ENCODE results near the gene MRPS33.

The MRPS33 gene

GRCh38 chr7:141001122-141001521 lies 13.6 kb downstream of the MRPS33 start:
- Histone ChIP-seq H3K36me3 (ENCODE audit: insufficient read depth, low read length) (peaks cover 12% of the 10 kb centered on the region), H3K4me2 (ENCODE audit: low read length) (no peak overlapping the region), H3K79me2 (ENCODE audit: insufficient read depth, low read length) (no peaks in the 10 kb centered on the region), H4K20me1 (ENCODE audit: insufficient read depth, low read length) (no peaks in the 10 kb centered on the region), H3F3A (ENCODE audit: insufficient read depth, low read length) (no peaks in the 10 kb centered on the region), H3K9me2 (ENCODE audit: low read depth, low read length) (no peaks in the 10 kb centered on the region), H3K27ac (ENCODE audit: low read depth, low read length, poor library complexity, severe bottlenecking) (no peak overlapping the region), H3K27me3 (ENCODE audit: insufficient read depth, low read length) (no peaks in the 10 kb centered on the region; the same call in 1 of the 2 replicates), H3K9ac (ENCODE audit: low read length) (no peak overlapping the region), H2AFZ (ENCODE audit: low read length) (no peak overlapping the region), H3K9me3 (ENCODE audit: low read length) (no peaks in the 10 kb centered on the region), H3K4me1 (ENCODE audit: insufficient read depth, low read length, severe bottlenecking) (no peaks in the 10 kb centered on the region), H3K4me3 (ENCODE audit: low read depth, low read length, poor library complexity, severe bottlenecking) (no peak overlapping the region)
- TF ChIP-seq, protein P1, sequence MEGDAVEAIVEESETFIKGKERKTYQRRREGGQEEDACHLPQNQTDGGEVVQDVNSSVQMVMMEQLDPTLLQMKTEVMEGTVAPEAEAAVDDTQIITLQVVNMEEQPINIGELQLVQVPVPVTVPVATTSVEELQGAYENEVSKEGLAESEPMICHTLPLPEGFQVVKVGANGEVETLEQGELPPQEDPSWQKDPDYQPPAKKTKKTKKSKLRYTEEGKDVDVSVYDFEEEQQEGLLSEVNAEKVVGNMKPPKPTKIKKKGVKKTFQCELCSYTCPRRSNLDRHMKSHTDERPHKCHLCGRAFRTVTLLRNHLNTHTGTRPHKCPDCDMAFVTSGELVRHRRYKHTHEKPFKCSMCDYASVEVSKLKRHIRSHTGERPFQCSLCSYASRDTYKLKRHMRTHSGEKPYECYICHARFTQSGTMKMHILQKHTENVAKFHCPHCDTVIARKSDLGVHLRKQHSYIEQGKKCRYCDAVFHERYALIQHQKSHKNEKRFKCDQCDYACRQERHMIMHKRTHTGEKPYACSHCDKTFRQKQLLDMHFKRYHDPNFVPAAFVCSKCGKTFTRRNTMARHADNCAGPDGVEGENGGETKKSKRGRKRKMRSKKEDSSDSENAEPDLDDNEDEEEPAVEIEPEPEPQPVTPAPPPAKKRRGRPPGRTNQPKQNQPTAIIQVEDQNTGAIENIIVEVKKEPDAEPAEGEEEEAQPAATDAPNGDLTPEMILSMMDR (IDR thresholded peaks at IDR 0.05; ENCODE audit: low read length), result no peak

DNA sequence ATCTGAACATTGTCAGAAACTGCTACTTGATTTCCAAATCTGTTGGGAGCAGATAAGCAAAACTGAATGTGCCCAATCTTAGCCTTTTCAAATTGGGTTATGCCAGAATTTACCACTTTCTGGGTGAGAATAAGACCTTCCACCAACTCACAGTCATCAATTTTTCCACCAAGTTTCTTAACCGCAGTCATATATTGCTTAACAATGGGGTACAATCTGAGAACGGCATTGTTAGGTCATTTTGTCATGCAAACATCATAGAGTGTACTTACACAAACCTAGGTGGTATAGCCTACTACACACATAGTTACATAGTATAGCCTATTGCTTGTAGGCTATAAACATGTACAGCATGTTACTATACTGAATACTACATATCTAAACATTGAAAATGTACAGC lies 16.0 kb downstream of the MRPS33 start:
- Histone ChIP-seq H3K9me3 (ENCODE audit: low read length) (no peaks in the 10 kb centered on the region), H3K36me3 (ENCODE audit: insufficient read depth, low read length) (no peaks in the 10 kb centered on the region), H4K20me1 (ENCODE audit: insufficient read depth, low read length) (no peaks in the 10 kb centered on the region), H3K27me3 (ENCODE audit: insufficient read depth, low read length) (no peaks in the 10 kb centered on the region; the same call in 1 of the 2 replicates), H2AFZ (ENCODE audit: low read length) (no peak overlapping the region), H3K4me3 (ENCODE audit: low read depth, low read length, poor library complexity, severe bottlenecking) (no peak overlapping the region), H3K4me2 (ENCODE audit: low read length) (no peak overlapping the region), H3K4me1 (ENCODE audit: insufficient read depth, low read length, severe bottlenecking) (no peaks in the 10 kb centered on the region), H3K9me2 (ENCODE audit: low read depth, low read length) (no peaks in the 10 kb centered on the region), H3F3A (ENCODE audit: insufficient read depth, low read length) (no peaks in the 10 kb centered on the region), H3K9ac (ENCODE audit: low read length) (no peak overlapping the region), H3K27ac (ENCODE audit: low read depth, low read length, poor library complexity, severe bottlenecking) (no peak overlapping the region), H3K79me2 (ENCODE audit: insufficient read depth, low read length) (no peaks in the 10 kb centered on the region)
- no peak for TF ChIP-seq EZH2 (IDR thresholded peaks at IDR 0.05; ENCODE audit: borderline replicate concordance, low read length)
- TF ChIP-seq, protein P1 (IDR thresholded peaks at IDR 0.05; ENCODE audit: low read length), result no peak

DNA sequence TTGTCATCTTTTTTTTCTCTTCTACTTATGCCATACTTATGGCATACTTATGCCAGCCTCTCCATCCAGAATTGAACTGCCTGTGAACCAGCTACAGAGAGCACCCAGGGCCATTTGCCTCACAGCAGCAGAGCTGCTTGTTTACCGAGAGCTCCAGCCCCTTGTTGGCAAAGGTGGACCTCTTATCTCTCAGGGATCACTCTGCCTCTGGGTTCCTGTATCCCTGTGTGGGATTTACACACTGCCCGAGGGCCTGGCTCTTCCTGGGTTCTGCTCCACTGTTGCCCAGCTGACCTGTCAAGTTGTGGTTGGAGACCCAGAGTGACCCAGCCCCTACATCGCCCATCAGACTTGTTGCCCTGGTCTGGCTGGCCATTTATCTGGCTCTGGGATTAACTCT lies 22.3 kb downstream of the MRPS33 start:
- no peaks in the 10 kb centered on the region for H3K9me2 ChIP-seq (ENCODE audit: low read depth, low read length)
- H3F3A ChIP-seq (ENCODE audit: insufficient read depth, low read length), result no peaks in the 10 kb centered on the region
- TF ChIP-seq, protein P1 (IDR thresholded peaks at IDR 0.05; ENCODE audit: low read length), result no peak
- TF ChIP-seq EZH2 (IDR thresholded peaks at IDR 0.05; ENCODE audit: borderline replicate concordance, low read length), result no peak
- H4K20me1 ChIP-seq (ENCODE audit: insufficient read depth, low read length), result no peaks in the 10 kb centered on the region
- no peak overlapping the region for H3K9ac ChIP-seq (ENCODE audit: low read length)
- no peaks in the 10 kb centered on the region for H3K4me1 ChIP-seq (ENCODE audit: insufficient read depth, low read length, severe bottlenecking)
- no peaks in the 10 kb centered on the region for H3K79me2 ChIP-seq (ENCODE audit: insufficient read depth, low read length)
- no peaks in the 10 kb centered on the region for H3K27me3 ChIP-seq (ENCODE audit: insufficient read depth, low read length)
- H3K9me3 ChIP-seq (ENCODE audit: low read length), result no peaks in the 10 kb centered on the region
- no peak overlapping the region for H3K4me2 ChIP-seq (ENCODE audit: low read length)
- H3K4me3 ChIP-seq (ENCODE audit: low read depth, low read length, poor library complexity, severe bottlenecking), result no peak overlapping the region
- H2AFZ ChIP-seq (ENCODE audit: low read length), result no peak overlapping the region
- H3K27ac ChIP-seq (ENCODE audit: low read depth, low read length, poor library complexity, severe bottlenecking), result no peak overlapping the region
- no peaks in the 10 kb centered on the region for H3K36me3 ChIP-seq (ENCODE audit: insufficient read depth, low read length)
